WTC11 (cell line): ENCODE results near the gene FN3K. TPM values are rescaled to one million over a fixed set of nuclear protein-coding genes. Genes with fewer than 3 reads are reported as not detected.

Source experiments
- ATAC-seq: fragments of 200-7000 bp; cut with Tn5 transposase; 2 replicates; pipeline ENCODE4 v1.10.0; 2021; ENCODE audit warnings: mild to moderate bottlenecking, moderate library complexity
- CTCF ChIA-PET: fragments of 300-600 bp; sonication (Branson Sonifier 250); formaldehyde crosslinking; loops from one replicate; lab custom pipeline; 2021; ENCODE audit warnings: antibody characterized with exemption; lab: Charles Lee
- POLR2A ChIA-PET: fragments of 350-600 bp; sonication (Branson Sonifier 250); formaldehyde crosslinking; loops from one replicate; lab custom pipeline; 2021; ENCODE audit warnings: antibody characterized with exemption; lab: Charles Lee
- DNase-seq: peaks from one replicate; pipeline ENCODE4 v3.0.0; 2021; ENCODE audit warnings: low spot score
- H3K27ac Mint-ChIP-seq: 2 replicates; pipeline ENCODE4 v1.8.0; 2021; ENCODE audit warnings: mixed read lengths
- H3K27me3 Mint-ChIP-seq: 2 replicates; pipeline ENCODE4 v1.8.0; 2021; ENCODE audit warnings: low read depth, mild to moderate bottlenecking, moderate library complexity, mixed read lengths
- H3K36me3 Mint-ChIP-seq: 2 replicates; pipeline ENCODE4 v1.8.0; 2021; ENCODE audit warnings: mixed read lengths
- H3K4me1 Mint-ChIP-seq: 2 replicates; pipeline ENCODE4 v1.8.0; 2022; ENCODE audit warnings: mixed read lengths
- H3K4me3 Mint-ChIP-seq: 2 replicates; pipeline ENCODE4 v1.8.0; 2021; ENCODE audit warnings: mild to moderate bottlenecking, moderate library complexity, mixed read lengths
- H3K9me3 Mint-ChIP-seq: 2 replicates; pipeline ENCODE4 v1.8.0; 2021; ENCODE audit warnings: mixed read lengths
- FOXP1 ChIP-seq: sonication (generic); formaldehyde crosslinking; IDR thresholded peaks from 2 replicates; pipeline ENCODE4 v1.8.0; 2022; ENCODE audit warnings: missing genetic modification reagents, mild to moderate bottlenecking, moderate library complexity, borderline replicate concordance
- GTF2I ChIP-seq: fragments of 250-450 bp; sonication (Bioruptor Pico); conservative IDR thresholded peaks from 2 replicates; pipeline ENCODE4 v1.4.0; 2021; ENCODE audit warnings: mild to moderate bottlenecking
- MYBL2 ChIP-seq: sonication (generic); formaldehyde crosslinking; IDR thresholded peaks from 2 replicates; pipeline ENCODE4 v1.8.1; 2023; ENCODE audit warnings: mild to moderate bottlenecking, moderate library complexity, missing genetic modification reagents
- TP53 ChIP-seq: sonication (generic); formaldehyde crosslinking; IDR thresholded peaks from 2 replicates; pipeline ENCODE4 v1.8.1; 2023; ENCODE audit warnings: mild to moderate bottlenecking, missing genetic modification reagents
- ZNF396 ChIP-seq: fragments of 250-450 bp; sonication (Bioruptor Pico); IDR thresholded peaks from 2 replicates; pipeline ENCODE4 v1.8.0; 2021; ENCODE audit warnings: mild to moderate bottlenecking, moderate library complexity, borderline replicate concordance
- ZNF416 ChIP-seq: fragments of 250-450 bp; sonication (Bioruptor Pico); IDR thresholded peaks from 2 replicates; pipeline ENCODE4 v1.9.0; 2021; ENCODE audit warnings: mild to moderate bottlenecking, inconsistent platforms
- total RNA-seq: library from RNA; stranded (reverse); gene quantifications from 3 replicates; pipeline ENCODE4 v1.2.3, GENCODE V29; 2021
- TF ChIP-seq, protein P1 (sequence below): sonication (generic); formaldehyde crosslinking; IDR thresholded peaks from 2 replicates; pipeline ENCODE4 v1.8.0; 2022; ENCODE audit warnings: missing genetic modification reagents
- TF ChIP-seq, protein P2 (sequence below): fragments of 200-600 bp; IDR thresholded peaks from 2 replicates; pipeline ENCODE4 v1.8.0; 2022; ENCODE audit warnings: antibody characterized with exemption

FN3K gene
- total RNA-seq, 1 experiment from 2014 or later: 19.3 TPM

DNA sequence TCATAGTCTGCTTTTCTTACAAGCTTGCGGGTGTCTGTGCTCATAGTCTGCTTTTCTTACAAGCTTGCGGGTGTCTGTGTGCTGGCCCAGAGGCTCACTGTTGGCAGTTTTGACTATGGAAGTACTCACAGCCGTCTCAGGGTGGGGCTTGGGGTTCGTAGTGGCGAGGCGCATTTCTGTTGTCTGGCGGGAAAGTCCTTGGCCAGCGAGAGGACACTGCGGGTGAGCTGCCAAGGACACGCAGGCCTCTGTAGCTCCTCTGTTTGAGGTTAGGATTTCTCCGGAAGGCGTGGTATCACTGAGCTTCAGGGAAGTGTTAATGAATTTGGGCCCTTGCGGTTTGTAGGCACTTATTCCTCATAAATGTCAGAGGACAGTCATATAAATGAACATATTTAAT lies 30.0 kb downstream of the FN3K start:
- H3K27me3 Mint-ChIP-seq: no peaks in the 10 kb centered on the region
- 0 out of 2 replicates have a peak, but pooled peaks cover 4% of the 10 kb centered on the region for H3K4me1 Mint-ChIP-seq
- no peak overlapping the region for H3K4me3 Mint-ChIP-seq
- no peak for DNase-seq
- H3K9me3 Mint-ChIP-seq: no peaks in the 10 kb centered on the region
- CTCF ChIA-PET: interaction anchor here (0.6 to 2.2 kb wide), 7 partner anchors 10 to 108 kb away, joined by 3 to 7 read pairs (median 4); no protein-coding TSS in a partner anchor
- POLR2A ChIA-PET: interaction anchor here (1.2 kb wide), 1 partner anchor 11 kb away, joined by 3 read pairs; no protein-coding TSS in a partner anchor
- ATAC-seq: no peak
- TF ChIP-seq ZNF396 (CRISPR knock-in tag): no peak
- TF ChIP-seq, protein P1, sequence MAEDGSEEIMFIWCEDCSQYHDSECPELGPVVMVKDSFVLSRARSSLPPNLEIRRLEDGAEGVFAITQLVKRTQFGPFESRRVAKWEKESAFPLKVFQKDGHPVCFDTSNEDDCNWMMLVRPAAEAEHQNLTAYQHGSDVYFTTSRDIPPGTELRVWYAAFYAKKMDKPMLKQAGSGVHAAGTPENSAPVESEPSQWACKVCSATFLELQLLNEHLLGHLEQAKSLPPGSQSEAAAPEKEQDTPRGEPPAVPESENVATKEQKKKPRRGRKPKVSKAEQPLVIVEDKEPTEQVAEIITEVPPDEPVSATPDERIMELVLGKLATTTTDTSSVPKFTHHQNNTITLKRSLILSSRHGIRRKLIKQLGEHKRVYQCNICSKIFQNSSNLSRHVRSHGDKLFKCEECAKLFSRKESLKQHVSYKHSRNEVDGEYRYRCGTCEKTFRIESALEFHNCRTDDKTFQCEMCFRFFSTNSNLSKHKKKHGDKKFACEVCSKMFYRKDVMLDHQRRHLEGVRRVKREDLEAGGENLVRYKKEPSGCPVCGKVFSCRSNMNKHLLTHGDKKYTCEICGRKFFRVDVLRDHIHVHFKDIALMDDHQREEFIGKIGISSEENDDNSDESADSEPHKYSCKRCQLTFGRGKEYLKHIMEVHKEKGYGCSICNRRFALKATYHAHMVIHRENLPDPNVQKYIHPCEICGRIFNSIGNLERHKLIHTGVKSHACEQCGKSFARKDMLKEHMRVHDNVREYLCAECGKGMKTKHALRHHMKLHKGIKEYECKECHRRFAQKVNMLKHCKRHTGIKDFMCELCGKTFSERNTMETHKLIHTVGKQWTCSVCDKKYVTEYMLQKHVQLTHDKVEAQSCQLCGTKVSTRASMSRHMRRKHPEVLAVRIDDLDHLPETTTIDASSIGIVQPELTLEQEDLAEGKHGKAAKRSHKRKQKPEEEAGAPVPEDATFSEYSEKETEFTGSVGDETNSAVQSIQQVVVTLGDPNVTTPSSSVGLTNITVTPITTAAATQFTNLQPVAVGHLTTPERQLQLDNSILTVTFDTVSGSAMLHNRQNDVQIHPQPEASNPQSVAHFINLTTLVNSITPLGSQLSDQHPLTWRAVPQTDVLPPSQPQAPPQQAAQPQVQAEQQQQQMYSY: no peak
- TF ChIP-seq MYBL2 (CRISPR knock-in tag): no peak
- no peak for TF ChIP-seq TP53 (CRISPR knock-in tag)
- peaks cover 46% of the 10 kb centered on the region for H3K36me3 Mint-ChIP-seq
- H3K27ac Mint-ChIP-seq: peak overlapping the region; percentile 81

DNA sequence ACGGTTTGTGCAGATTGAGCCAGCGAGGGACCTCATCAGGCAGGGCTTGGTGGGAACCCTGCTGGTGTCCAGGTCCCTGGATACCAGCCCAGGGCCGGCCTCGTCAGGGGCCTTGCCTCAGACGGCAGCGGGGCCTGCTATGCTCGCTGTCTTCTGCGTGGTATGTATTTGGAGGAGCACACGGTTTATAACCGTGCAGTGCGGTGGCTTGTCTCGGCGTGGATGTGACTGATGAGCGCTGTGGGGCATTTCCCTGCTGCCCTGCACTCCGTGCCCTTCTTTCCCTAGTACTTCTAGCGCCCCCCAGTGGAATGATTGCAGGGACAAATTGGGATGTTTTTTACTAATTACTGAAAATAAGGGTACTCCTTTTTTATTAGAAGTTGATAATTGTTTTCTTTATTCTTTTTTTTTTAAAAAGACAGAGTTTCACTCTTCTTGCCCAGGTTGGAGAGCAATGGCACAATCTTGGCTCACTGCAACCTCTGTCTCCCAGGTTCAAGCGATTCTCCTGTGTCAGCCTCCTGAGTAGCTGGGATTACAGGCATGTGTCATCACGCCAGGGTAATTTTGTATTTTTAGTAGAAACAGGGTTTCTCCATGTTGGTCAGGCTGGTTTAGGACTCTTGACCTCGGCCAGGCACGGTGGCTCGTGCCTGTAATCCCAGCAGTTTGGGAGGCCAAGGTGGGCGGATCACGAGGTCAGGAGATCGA lies 31.8 kb downstream of the FN3K start:
- ChIA-PET CTCF (interaction anchor here (1.0 to 2.2 kb wide), 6 partner anchors 12 to 103 kb away, joined by 3 to 7 read pairs (median 4); no protein-coding TSS in a partner anchor), POLR2A (no interaction called here)
- ATAC-seq: peak; percentile 82
- peak; percentile 79 for DNase-seq
- Mint-ChIP-seq H3K27ac (peak overlapping the region; percentile 31), H3K4me3 (no peak overlapping the region), H3K27me3 (no peaks in the 10 kb centered on the region), H3K9me3 (no peaks in the 10 kb centered on the region), H3K36me3 (peaks cover 49% of the 10 kb centered on the region), H3K4me1 (0 out of 2 replicates have a peak, but pooled peaks cover 4% of the 10 kb centered on the region)
- TF ChIP-seq ZNF416 (CRISPR knock-in tag) (no peak), FOXP1 (CRISPR knock-in tag) (no peak), GTF2I (CRISPR knock-in tag) (no peak)
- TF ChIP-seq, protein P2, sequence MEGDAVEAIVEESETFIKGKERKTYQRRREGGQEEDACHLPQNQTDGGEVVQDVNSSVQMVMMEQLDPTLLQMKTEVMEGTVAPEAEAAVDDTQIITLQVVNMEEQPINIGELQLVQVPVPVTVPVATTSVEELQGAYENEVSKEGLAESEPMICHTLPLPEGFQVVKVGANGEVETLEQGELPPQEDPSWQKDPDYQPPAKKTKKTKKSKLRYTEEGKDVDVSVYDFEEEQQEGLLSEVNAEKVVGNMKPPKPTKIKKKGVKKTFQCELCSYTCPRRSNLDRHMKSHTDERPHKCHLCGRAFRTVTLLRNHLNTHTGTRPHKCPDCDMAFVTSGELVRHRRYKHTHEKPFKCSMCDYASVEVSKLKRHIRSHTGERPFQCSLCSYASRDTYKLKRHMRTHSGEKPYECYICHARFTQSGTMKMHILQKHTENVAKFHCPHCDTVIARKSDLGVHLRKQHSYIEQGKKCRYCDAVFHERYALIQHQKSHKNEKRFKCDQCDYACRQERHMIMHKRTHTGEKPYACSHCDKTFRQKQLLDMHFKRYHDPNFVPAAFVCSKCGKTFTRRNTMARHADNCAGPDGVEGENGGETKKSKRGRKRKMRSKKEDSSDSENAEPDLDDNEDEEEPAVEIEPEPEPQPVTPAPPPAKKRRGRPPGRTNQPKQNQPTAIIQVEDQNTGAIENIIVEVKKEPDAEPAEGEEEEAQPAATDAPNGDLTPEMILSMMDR: peak; percentile 73

GRCh38 chr17:82769041-82769440 lies 33.6 kb downstream of the FN3K start:
- H3K27ac Mint-ChIP-seq: no peak overlapping the region
- CTCF ChIA-PET: no interaction called here

More at GRCh38 chr17:82769041-82769440, 33.6 kb downstream of the FN3K start:
- H3K36me3 Mint-ChIP-seq: peaks cover 52% of the 10 kb centered on the region
- no peaks in the 10 kb centered on the region for H3K9me3 Mint-ChIP-seq
- DNase-seq: no peak
- no peak overlapping the region for H3K4me3 Mint-ChIP-seq
- TF ChIP-seq, protein P2: no peak
- 0 out of 2 replicates have a peak, but pooled peaks cover under 1% of the 10 kb centered on the region for H3K4me1 Mint-ChIP-seq
- ATAC-seq: no peak
- H3K27me3 Mint-ChIP-seq: no peaks in the 10 kb centered on the region
- POLR2A ChIA-PET: no interaction called here
